Stimulated activated naive B cell treated with anti-CD40 and anti-IgM and Interleukin-4, amounts not matched to agents 10 μg/mL and 1 μg/mL and 100 μg/mL, for 72 hours (primary cell): ENCODE results near the gene TYMP.
"Not testable (repeated sequence)": the region's sequence is repeated elsewhere in the genome, so short reads cannot be mapped to it uniquely, and the experiment has no call there.

Experiments
- ATAC-seq, 2 donors: fragments of 150-1000 bp; cut with Tn5 transposase; replicated peaks; 2 replicates each; pipeline ENCODE4 v1.10.0; 2021; ENCODE audit warnings: moderate library complexity in 1 of 2
- DNase-seq: peaks from one replicate; pipeline ENCODE4 v3.0.0; 2021
- H3K27ac Mint-ChIP-seq: one replicate; pipeline ENCODE4 v1.8.0; 2022; ENCODE audit warnings: mild to moderate bottlenecking, mixed read lengths
- H3K27me3 Mint-ChIP-seq, 2 donors: one replicate each; pipeline ENCODE4 v1.8.0; 2022; ENCODE audit warnings: mixed read lengths in 2 of 2
- H3K36me3 Mint-ChIP-seq, 2 donors: one replicate each; pipeline ENCODE4 v1.8.0; 2022; ENCODE audit warnings: mixed read lengths in 2 of 2, mild to moderate bottlenecking in 1 of 2
- H3K4me1 Mint-ChIP-seq, 2 donors: one replicate each; pipeline ENCODE4 v1.8.0; 2022; ENCODE audit warnings: mixed read lengths in 2 of 2, mild to moderate bottlenecking in 1 of 2
- H3K4me3 Mint-ChIP-seq, 2 donors: one replicate each; pipeline ENCODE4 v1.8.0; 2022; ENCODE audit warnings: mild to moderate bottlenecking in 2 of 2, mixed read lengths in 2 of 2, moderate library complexity in 1 of 2
- H3K9me3 Mint-ChIP-seq, 2 donors: one replicate each; pipeline ENCODE4 v1.8.0; 2022; ENCODE audit warnings: mixed read lengths in 2 of 2, mild to moderate bottlenecking in 1 of 2

TYMP gene

DNA sequence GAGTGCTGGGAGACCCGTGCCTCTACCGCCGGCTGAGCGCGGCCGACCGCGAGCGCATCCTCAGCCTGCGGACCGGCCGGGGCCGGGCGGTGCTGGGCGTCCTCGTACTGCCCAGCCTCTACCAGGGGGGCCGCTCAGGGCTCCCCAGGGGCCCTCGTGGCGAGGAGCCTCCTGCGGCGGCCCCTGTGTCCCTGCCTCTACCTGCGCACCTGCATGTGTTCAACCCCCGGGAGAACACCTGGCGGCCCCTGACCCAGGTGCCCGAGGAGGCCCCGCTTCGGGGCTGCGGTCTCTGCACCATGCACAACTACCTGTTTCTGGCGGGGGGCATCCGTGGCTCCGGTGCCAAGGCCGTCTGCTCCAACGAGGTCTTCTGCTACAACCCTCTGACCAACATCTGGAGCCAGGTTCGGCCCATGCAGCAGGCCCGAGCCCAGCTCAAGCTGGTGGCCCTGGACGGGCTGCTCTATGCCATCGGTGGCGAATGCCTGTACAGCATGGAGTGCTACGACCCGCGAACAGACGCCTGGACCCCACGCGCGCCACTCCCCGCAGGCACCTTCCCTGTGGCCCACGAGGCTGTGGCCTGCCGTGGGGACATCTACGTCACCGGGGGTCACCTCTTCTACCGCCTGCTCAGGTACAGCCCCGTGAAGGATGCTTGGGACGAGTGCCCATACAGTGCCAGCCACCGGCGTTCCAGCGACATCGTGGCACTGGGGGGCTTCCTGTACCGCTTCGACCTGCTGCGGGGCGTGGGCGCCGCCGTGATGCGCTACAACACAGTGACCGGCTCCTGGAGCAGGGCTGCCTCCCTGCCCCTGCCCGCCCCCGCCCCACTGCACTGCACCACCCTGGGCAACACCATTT is 19.3 kb upstream of the TYMP start:
- no peaks in the 10 kb centered on the region for H3K9me3 Mint-ChIP-seq
- no peaks in the 10 kb centered on the region for H3K36me3 Mint-ChIP-seq
- no peaks in the 10 kb centered on the region for H3K27me3 Mint-ChIP-seq
- ATAC-seq (peak; percentile 31 to 33), DNase-seq (no peak)
- H3K4me1 Mint-ChIP-seq, result peaks cover 9 to 39% of the 10 kb centered on the region in 2 donors
- peak overlapping the region; percentile 66 to 77 for H3K4me3 Mint-ChIP-seq
- H3K27ac Mint-ChIP-seq, result peak overlapping the region; percentile 84

DNA sequence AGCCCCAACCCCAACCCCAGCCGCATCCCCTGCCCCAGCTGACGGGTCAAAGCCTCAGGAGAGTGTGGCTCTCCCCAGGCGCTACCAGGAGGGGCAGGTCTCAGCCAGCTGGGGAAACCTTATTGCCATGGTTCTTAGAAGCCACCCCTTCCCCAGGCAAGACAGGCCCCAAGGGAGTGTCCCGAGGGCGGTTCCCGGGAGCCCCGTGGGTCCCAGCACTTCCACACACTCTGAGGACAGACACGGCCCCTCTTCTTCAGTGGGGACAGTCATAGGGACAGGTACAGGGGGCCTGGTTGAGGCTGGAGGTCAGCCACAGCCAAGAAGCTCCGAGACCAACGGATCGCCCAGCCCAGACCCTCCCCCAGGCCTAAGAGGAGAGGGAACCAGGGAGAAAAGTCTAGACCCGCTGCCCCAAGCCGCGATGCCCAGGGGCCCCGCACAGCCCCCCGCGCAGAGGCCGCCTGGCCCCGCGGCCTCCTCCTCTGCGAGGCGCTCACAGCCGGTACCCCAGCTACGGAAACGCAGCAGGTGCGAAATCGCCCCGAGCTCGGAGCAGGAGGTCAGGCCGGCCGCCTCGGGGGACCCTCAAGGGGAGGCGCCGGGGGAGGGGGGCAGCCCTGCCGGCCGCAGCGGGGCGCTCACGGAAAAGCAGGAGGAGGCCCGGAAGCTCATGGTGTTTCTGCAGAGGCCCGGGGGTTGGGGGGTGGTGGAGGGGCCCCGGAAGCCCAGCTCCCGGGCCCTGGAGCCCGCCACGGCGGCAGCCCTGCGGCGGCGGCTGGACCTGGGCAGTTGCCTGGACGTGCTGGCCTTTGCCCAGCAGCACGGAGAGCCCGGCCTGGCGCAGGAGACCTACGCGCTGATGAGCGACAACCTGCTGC is 18.5 kb upstream of the TYMP start:
- Mint-ChIP-seq H3K36me3 (no peaks in the 10 kb centered on the region), H3K27ac (peak overlapping the region; percentile 51), H3K27me3 (no peaks in the 10 kb centered on the region), H3K4me1 (peaks cover 9 to 44% of the 10 kb centered on the region in 2 donors), H3K4me3 (peak overlapping the region; percentile 17 to 77), H3K9me3 (no peaks in the 10 kb centered on the region)
- DNase-seq (peak; percentile 30), ATAC-seq (peak; percentile 30 to 50)

DNA sequence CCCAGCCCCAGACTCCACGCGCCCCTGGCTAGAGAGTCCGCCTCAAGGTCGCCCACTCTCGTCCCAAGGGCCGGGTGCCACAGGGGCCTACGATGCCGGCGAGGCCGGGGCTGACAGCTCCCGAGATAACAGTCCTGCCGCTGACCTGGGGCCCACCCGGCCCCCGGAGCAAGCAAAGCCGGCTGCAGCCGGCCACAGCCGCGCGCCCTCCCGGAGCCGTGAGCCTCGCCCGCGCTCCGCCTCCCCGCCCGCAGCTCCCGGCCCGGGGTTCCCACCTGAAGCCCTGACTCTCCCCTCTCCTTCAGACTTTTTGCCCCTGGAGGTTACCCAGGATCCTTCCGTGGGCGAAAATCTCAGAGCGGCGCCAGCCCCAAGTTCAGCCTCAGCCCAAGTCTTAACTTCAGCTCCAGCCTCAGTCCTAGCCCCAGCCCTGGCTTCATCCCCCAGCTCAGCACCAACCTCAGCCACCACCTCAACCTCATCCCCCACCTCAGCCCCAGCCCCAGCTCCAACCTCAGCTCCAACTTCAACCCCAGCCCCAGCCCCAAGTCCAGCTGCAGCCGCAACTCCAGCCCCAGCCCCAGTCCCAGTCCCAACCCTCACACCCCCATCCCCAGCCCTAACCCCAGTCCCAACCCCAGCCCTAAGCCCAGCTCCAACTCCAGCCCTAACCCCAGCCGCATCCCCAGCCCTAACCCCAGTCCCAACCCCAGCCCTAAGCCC is 17.6 kb upstream of the TYMP start:
- H3K27ac Mint-ChIP-seq, result no peak overlapping the region
- ATAC-seq (no peak), DNase-seq (no peak)
- peaks cover 0 to 2% of the 10 kb centered on the region in 2 donors for H3K9me3 Mint-ChIP-seq
- H3K4me3 Mint-ChIP-seq, result peak overlapping the region in 1 of 2 donors; percentile 75
- peaks cover 12 to 47% of the 10 kb centered on the region in 2 donors for H3K4me1 Mint-ChIP-seq
- no peaks in the 10 kb centered on the region for H3K27me3 Mint-ChIP-seq
- peaks cover 0 to 3% of the 10 kb centered on the region in 2 donors for H3K36me3 Mint-ChIP-seq

DNA sequence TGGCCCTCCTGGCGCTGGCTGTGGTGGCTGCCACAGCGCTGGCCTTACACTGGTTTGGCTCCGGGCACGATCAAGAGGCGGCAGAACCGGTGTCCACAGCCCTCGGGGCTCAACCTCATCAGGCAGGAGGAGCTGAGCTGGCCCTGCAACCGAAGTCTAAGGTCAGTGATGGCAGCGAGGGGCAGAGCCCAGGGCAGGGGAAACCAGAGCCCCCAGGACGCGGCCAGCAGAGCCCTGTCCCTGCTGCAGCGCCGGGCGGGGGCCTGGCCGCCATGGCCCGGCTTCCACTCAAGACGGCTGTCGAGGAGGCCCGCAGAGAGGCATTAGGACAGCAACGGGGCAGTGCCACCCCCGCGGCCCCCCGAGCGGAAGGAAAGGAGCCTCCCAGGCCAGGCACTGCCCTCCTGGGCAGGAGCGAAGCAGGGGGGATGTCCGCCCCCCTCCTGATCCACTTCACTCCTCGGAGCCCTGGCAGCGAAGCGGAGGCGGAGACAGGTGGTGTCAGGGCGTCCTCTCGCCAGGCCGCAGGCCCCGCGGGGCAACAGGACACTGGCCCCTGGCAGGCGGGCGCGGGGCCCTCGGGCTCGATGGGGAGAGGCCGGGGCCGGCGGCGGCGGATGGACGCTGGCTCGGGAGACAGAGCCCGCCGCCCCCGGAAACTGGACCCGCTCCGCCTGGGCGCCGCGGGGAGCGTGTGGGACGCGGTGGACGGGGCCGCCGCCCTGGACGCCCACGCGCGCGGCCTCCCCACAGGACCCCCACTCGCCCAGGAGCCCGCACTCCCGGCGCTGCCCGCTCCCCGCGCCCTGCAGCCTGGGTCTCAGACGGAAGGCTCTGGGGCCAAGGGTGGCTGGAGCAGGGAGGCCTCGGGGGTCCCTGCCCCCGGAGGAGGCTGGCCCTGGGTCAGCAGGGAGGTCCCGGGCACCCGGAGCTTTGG is 16.8 kb upstream of the TYMP start:
- Mint-ChIP-seq H3K27ac (no peak overlapping the region), H3K4me1 (peaks cover 15 to 55% of the 10 kb centered on the region in 2 donors), H3K4me3 (no peak overlapping the region), H3K9me3 (peaks cover 0 to 4% of the 10 kb centered on the region in 2 donors), H3K27me3 (no peaks in the 10 kb centered on the region), H3K36me3 (peaks cover 0 to 4% of the 10 kb centered on the region in 2 donors)
- ATAC-seq, result no peak
- no peak for DNase-seq

GRCh38 chr22:50545522-50546325 is 15.9 kb upstream of the TYMP start, which contains the start of gene KLHDC7B:
Gene KLHDC7B, plus strand, starts transcription at chr22:50545899. Its CDS starts 345 bp downstream, at chr22:50546244.
- ATAC-seq (no peak), DNase-seq (no peak)
- Mint-ChIP-seq H3K27ac (peak within 1 kb of the TSS; percentile 91), H3K4me1 (peaks cover 19 to 63% of the 10 kb centered on the region in 2 donors), H3K27me3 (no peaks in the 10 kb centered on the region), H3K4me3 (no peak within 1 kb of the TSS), H3K9me3 (peaks cover 0 to 4% of the 10 kb centered on the region in 2 donors), H3K36me3 (peaks cover 0 to 4% of the 10 kb centered on the region in 2 donors)

- Mint-ChIP-seq H3K4me3 (peak overlapping the region in 1 of 2 donors; percentile 75), H3K36me3 (peaks cover 0 to 4% of the 10 kb centered on the region in 2 donors), H3K27me3 (no peaks in the 10 kb centered on the region), H3K4me1 (peaks cover 24 to 63% of the 10 kb centered on the region in 2 donors), H3K9me3 (peaks cover 0 to 4% of the 10 kb centered on the region in 2 donors), H3K27ac (peak overlapping the region; percentile 91)
- no peak for ATAC-seq
- DNase-seq, result no peak
Measured at GRCh38 chr22:50544746-50545253, 15.0 kb upstream of the TYMP start.

DNA sequence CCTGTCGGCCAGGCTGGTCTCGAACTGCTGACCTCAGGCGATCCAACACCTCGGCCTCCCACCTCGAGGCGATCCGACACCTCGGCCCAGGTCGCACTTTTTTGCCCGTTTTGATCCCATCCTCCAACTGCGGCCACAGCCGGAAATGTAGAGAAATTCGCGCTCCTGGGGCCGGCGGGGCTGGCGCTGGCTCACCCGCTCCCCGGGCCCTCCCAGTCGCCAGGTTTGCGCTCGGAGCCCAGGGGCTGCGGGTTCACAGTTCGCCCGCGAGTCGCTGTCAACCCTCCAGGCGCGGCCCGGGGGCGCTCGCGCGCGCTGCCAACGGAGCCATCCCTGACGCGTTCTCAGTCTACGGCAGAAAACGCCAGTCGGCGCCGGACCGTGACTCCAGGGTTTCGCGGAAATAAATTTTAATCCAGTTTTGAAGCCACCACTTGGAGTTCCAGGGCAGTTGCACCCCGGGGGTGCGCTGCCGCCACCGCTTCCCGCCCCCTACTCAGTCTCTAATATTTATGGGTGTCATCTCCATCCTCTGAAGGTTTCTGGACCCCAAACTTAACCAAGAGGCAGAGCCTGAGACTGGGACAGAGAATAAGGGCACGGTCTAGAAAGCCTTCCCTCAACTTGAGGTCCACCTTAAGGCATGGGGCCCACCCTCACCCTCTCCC is 14.4 kb upstream of the TYMP start:
- Mint-ChIP-seq H3K27ac (peak overlapping the region; percentile 91), H3K4me3 (peak overlapping the region; percentile 62 to 75), H3K36me3 (peaks cover 0 to 4% of the 10 kb centered on the region in 2 donors), H3K27me3 (no peaks in the 10 kb centered on the region), H3K4me1 (peaks cover 27 to 65% of the 10 kb centered on the region in 2 donors), H3K9me3 (peaks cover 0 to 4% of the 10 kb centered on the region in 2 donors)
- peak; percentile 71 for DNase-seq
- peak; percentile 45 for ATAC-seq

DNA sequence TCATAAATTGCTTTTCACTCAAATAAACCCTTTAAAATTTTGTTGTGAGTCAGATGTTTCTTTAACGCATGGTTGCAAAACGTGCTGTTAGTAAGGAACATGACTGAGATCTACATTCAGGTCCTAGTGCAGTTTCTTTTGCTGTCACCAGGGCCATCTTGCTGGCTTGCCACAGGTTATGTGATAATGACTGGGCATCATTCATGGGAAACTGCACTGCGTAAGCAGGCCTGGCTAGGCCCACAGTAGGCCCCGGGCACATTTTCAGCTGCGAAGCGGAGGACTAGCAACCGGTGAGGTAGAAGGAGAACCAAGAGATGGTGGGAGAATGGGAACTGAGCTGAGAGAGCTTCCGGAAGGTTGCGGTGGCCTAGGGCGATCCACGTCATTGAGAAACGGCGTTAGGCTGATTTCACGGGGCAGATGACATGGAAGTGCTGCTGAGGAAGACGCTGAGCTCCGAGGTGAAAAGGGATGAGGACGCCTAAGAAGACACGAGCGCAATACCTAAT is 12.7 kb upstream of the TYMP start:
- DNase-seq, result peak; percentile 63
- peaks cover 0 to 4% of the 10 kb centered on the region in 2 donors for H3K9me3 Mint-ChIP-seq

GRCh38 chr22:50541667-50542026 is 11.8 kb upstream of the TYMP start:
- peaks cover 34 to 72% of the 10 kb centered on the region in 2 donors for H3K4me1 Mint-ChIP-seq
- not testable (repeated sequence) for ATAC-seq, H3K27me3 Mint-ChIP-seq, H3K9me3 Mint-ChIP-seq, DNase-seq, H3K36me3 Mint-ChIP-seq
- peak overlapping the region; percentile 53 to 68 for H3K4me3 Mint-ChIP-seq
- peak overlapping the region; percentile 89 for H3K27ac Mint-ChIP-seq

More for the DNA sequence above, 12.7 kb upstream of the TYMP start:
- H3K36me3 Mint-ChIP-seq, result peaks cover 0 to 9% of the 10 kb centered on the region in 2 donors
- H3K27ac Mint-ChIP-seq, result peak overlapping the region; percentile 92
- H3K4me3 Mint-ChIP-seq, result peak overlapping the region; percentile 26 to 73
- H3K4me1 Mint-ChIP-seq, result peaks cover 35 to 71% of the 10 kb centered on the region in 2 donors
- ATAC-seq, result peak; percentile 27 to 46
- no peaks in the 10 kb centered on the region for H3K27me3 Mint-ChIP-seq

- peak overlapping the region; percentile 53 to 68 for H3K4me3 Mint-ChIP-seq
- H3K4me1 Mint-ChIP-seq, result peaks cover 32 to 72% of the 10 kb centered on the region in 2 donors
- H3K9me3 Mint-ChIP-seq, result peaks cover 0 to 4% of the 10 kb centered on the region in 2 donors
- DNase-seq, result no peak
- no peak for ATAC-seq
- peaks cover 0 to 9% of the 10 kb centered on the region in 2 donors for H3K36me3 Mint-ChIP-seq
- H3K27me3 Mint-ChIP-seq, result no peaks in the 10 kb centered on the region
- peak overlapping the region; percentile 89 for H3K27ac Mint-ChIP-seq
Measured at GRCh38 chr22:50540381-50540780, 10.6 kb upstream of the TYMP start.

- Mint-ChIP-seq H3K36me3 (peaks cover 2 to 9% of the 10 kb centered on the region in 2 donors), H3K4me1 (peaks cover 44 to 73% of the 10 kb centered on the region in 2 donors), H3K9me3 (peaks cover 0 to 4% of the 10 kb centered on the region in 2 donors), H3K4me3 (peak overlapping the region; percentile 27 to 67), H3K27me3 (no peaks in the 10 kb centered on the region), H3K27ac (peak overlapping the region; percentile 91)
- no peak for ATAC-seq
- no peak for DNase-seq
Measured at GRCh38 chr22:50537765-50538164, 8.0 kb upstream of the TYMP start.
